Keratinocyte (primary cell): ENCODE results near the gene DMD. TPM values are rescaled to one million over a fixed set of nuclear protein-coding genes. Genes with fewer than 3 reads are reported as not detected.

Source experiments
- DNase-seq: peaks from one replicate; pipeline ENCODE4 v3.0.0-alpha.2; 2011; ENCODE audit warnings: low read depth, missing footprints, low spot score
- FAIRE-seq: peaks from 2 replicates; lab custom pipeline; 2011; peaks lifted over from hg19 to GRCh38; lab: Jason Lieb, UNC
- H2AFZ ChIP-seq: 2 replicates; pipeline ENCODE4 v1.6.0; 2012; ENCODE audit warnings: low read length, control low read depth, inconsistent platforms; ENCODE audit not compliant: control insufficient read depth
- H3K27ac ChIP-seq: 2 replicates; pipeline ENCODE4 v1.5.1; 2011; ENCODE audit warnings: low read length; ENCODE audit not compliant: control insufficient read depth, insufficient read depth
- H3K27me3 ChIP-seq: 3 replicates; pipeline ENCODE4 v1.6.0; 2011; ENCODE audit warnings: low read length; ENCODE audit not compliant: control insufficient read depth, insufficient read depth; ENCODE audit errors: extremely low read depth
- H3K36me3 ChIP-seq, 2 experiments: 2 replicates in 1 of 2; 3 replicates in 1 of 2; pipeline ENCODE4 v1.5.1; 2011; ENCODE audit warnings: low read length in 2 of 2, mild to moderate bottlenecking in 1 of 2; ENCODE audit not compliant: control insufficient read depth in 2 of 2, insufficient read depth in 2 of 2; ENCODE audit errors: extremely low read depth in 1 of 2
- H3K4me1 ChIP-seq: 3 replicates; pipeline ENCODE4 v1.5.1; 2011; ENCODE audit warnings: low read length; ENCODE audit not compliant: control insufficient read depth, insufficient read depth; ENCODE audit errors: extremely low read depth
- H3K4me2 ChIP-seq: 3 replicates; pipeline ENCODE4 v1.6.0; 2011; ENCODE audit warnings: low read depth, low read length; ENCODE audit not compliant: control insufficient read depth, insufficient read depth; ENCODE audit errors: extremely low read depth
- H3K4me3 ChIP-seq, 3 experiments: fragments of 200-600 bp in 1 of 3; sonication (generic) in 1 of 3; 2 replicates in 2 of 3; 3 replicates in 1 of 3; pipeline ENCODE4 v1.5.1; 2011 to 2016; ENCODE audit warnings: low read length in 3 of 3, mild to moderate bottlenecking in 3 of 3, control low read depth in 2 of 3, inconsistent platforms in 1 of 3, low read depth in 1 of 3, mixed read lengths in 1 of 3, mixed run types in 1 of 3, moderate library complexity in 1 of 3; ENCODE audit not compliant: control insufficient read depth in 2 of 3, insufficient read depth in 2 of 3; ENCODE audit errors: extremely low read depth in 1 of 3
- H3K79me2 ChIP-seq: 2 replicates; pipeline ENCODE4 v1.6.0; 2012; ENCODE audit warnings: low read length; ENCODE audit not compliant: control insufficient read depth, insufficient read depth
- H3K9ac ChIP-seq: 3 replicates; pipeline ENCODE4 v1.6.0; 2011; ENCODE audit warnings: low read length; ENCODE audit not compliant: control insufficient read depth, insufficient read depth; ENCODE audit errors: extremely low read depth
- H3K9me1 ChIP-seq: 3 replicates; pipeline ENCODE4 v1.6.0; 2011; ENCODE audit warnings: low read length; ENCODE audit not compliant: control insufficient read depth, insufficient read depth; ENCODE audit errors: extremely low read depth
- H3K9me3 ChIP-seq: 2 replicates; pipeline ENCODE4 v1.5.1; 2012; ENCODE audit warnings: low read depth, low read length; ENCODE audit not compliant: control insufficient read depth
- H4K20me1 ChIP-seq: 3 replicates; pipeline ENCODE4 v1.6.0; 2011; ENCODE audit warnings: low read length; ENCODE audit not compliant: control insufficient read depth, insufficient read depth; ENCODE audit errors: extremely low read depth
- CTCF ChIP-seq, 3 experiments: IDR thresholded peaks in 1 of 3; conservative IDR thresholded peaks in 1 of 3; optimal IDR thresholded peaks in 1 of 3; 2 replicates in 2 of 3; 3 replicates in 1 of 3; pipeline versions ENCODE3 to v1.5.1; 2011; ENCODE audit warnings: low read length in 3 of 3, mild to moderate bottlenecking in 3 of 3, moderate library complexity in 2 of 3, control low read depth in 1 of 3, inconsistent platforms in 1 of 3; ENCODE audit not compliant: insufficient read depth in 2 of 3; ENCODE audit errors: extremely low read depth in 1 of 3
- EZH2 ChIP-seq: IDR thresholded peaks from one replicate; pipeline ENCODE4 v1.6.1; 2012; ENCODE audit warnings: inconsistent platforms, mild to moderate bottlenecking, low read length, moderate library complexity
- dilution Hi-C: fragments of 300-500 bp; cut with MboI; formaldehyde crosslinking; loops from one replicate; pipeline ENCODE4 v1.7.0; 2020; ENCODE audit warnings: low sequenced_read_pairs; ENCODE audit not compliant: extremely low pct_ligation_motif_present
- polyA plus RNA-seq, 5 experiments: library from polyadenylated mRNA; depleted of rRNA in 3 of 5; stranded (reverse) in 3 of 5; stranded (forward) in 1 of 5; unstranded in 1 of 5; fragments of >200 nt; gene quantifications; 1 replicate in 1 of 5; 2 replicates in 3 of 5; 3 replicates in 1 of 5; pipeline versions ENCODE4 v1.2.1 to v1.2.3, GENCODE V29; 2011 to 2012; ENCODE audit warnings: missing spikeins in 2 of 5, low read depth in 1 of 5, low replicate concordance in 1 of 5

The DMD gene
- polyA plus RNA-seq, 1 donor (not counting 4 experiments of a cell fraction or from before 2014, with no cell fraction given), result 8.9 TPM

GRCh38 chrX:31279359-31279758 lies 1932.0 kb downstream of the DMD start:
- H3K4me3 ChIP-seq, result no peak overlapping the region
- no peak overlapping the region for H3K27ac ChIP-seq
- H2AFZ ChIP-seq, result no peak overlapping the region
- no peaks in the 10 kb centered on the region for H3K4me1 ChIP-seq
- H3K27me3 ChIP-seq, result no peaks in the 10 kb centered on the region
- H3K9ac ChIP-seq, result no peak overlapping the region
- peak; percentile 51 for FAIRE-seq
- H4K20me1 ChIP-seq, result no peaks in the 10 kb centered on the region
- H3K9me3 ChIP-seq, result no peaks in the 10 kb centered on the region
- peak; percentile 11 for DNase-seq
- H3K4me2 ChIP-seq, result no peak overlapping the region
- dilution Hi-C loops, result no loop called here
- TF ChIP-seq CTCF (optimal IDR thresholded peaks at IDR 0.05 in 1 of 3, IDR thresholded peaks at IDR 0.05 in 1 of 3, conservative IDR thresholded peaks at IDR 0.05 in 1 of 3; ENCODE audit: extremely low read depth in 1 of 3, insufficient read depth in 2 of 3, low read length in 3 of 3), result peak; percentile 48 to 74 (median 53)
- no peak for TF ChIP-seq EZH2
- no peaks in the 10 kb centered on the region for H3K9me1 ChIP-seq
- no peaks in the 10 kb centered on the region for H3K79me2 ChIP-seq
- H3K36me3 ChIP-seq, result no peaks in the 10 kb centered on the region

GRCh38 chrX:31272472-31272775 lies 1938.9 kb downstream of the DMD start:
- H3K27ac ChIP-seq, result no peak overlapping the region
- no peaks in the 10 kb centered on the region for H3K36me3 ChIP-seq
- no peaks in the 10 kb centered on the region for H3K79me2 ChIP-seq
- no peak for FAIRE-seq
- no peak overlapping the region for H3K9ac ChIP-seq
- H2AFZ ChIP-seq, result no peak overlapping the region
- peaks cover 7% of the 10 kb centered on the region for H3K4me1 ChIP-seq
- H3K4me2 ChIP-seq, result no peak overlapping the region
- no peaks in the 10 kb centered on the region for H3K27me3 ChIP-seq
- no peak overlapping the region for H3K4me3 ChIP-seq
- TF ChIP-seq CTCF (optimal IDR thresholded peaks at IDR 0.05 in 1 of 3, IDR thresholded peaks at IDR 0.05 in 1 of 3, conservative IDR thresholded peaks at IDR 0.05 in 1 of 3; ENCODE audit: extremely low read depth in 1 of 3, insufficient read depth in 2 of 3, low read length in 3 of 3) (no peak), EZH2 (no peak)
- dilution Hi-C loops, result no loop called here
- no peak for DNase-seq
- no peaks in the 10 kb centered on the region for H4K20me1 ChIP-seq
- H3K9me3 ChIP-seq, result no peaks in the 10 kb centered on the region
- no peaks in the 10 kb centered on the region for H3K9me1 ChIP-seq
